Measurements from ENCODE around the gene TMX4.

Gene TMX4

DNA sequence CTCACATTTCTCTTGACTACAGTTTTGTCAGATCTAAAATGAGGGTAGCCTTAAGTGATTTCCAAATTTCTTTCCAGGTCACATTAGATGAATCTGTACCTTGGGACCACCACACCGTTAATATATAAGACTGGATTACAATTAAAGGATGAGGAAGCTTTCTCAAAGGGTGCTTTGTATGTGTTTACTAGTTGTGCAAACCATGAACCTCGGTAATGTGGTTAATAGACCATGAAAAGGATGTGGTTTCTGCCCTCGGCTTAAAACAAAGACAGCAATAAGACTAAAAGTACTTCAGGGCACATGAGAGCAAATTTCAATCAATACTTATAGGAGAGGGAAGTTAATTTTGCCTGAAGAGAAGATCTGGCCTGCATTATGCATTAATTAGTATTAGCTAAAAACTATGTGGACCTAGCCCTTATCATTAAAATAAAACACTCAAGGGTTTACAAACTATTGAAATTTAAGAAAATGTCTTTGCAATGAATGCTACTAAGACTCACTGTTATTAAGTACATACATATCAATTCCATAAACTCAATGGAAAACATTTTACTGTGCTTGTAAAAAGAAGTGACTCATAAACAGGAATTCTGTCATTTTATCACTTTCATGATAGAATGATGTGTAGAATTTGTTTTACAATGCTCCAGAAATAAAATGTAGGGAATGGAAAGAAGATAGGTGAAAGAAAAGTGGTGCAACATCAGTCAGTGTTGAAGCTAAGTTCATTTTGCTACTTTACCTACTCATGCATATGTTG lies 936 bp upstream of the TMX4 start:
- no peak for DNase-seq

DNA sequence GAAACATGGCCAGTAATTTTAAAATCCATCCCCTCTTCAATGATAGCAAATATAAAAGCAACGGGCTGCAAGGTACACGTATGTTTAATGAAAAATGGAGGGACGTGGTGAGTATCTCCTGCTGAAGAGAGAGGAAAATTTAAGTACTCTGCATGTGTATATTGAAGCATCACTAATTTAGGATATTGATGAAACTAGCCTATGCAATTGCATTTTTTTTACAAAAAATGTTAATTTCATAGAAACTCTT lies 362 bp upstream of the TMX4 start:
- DNase-seq = no peak

DNA sequence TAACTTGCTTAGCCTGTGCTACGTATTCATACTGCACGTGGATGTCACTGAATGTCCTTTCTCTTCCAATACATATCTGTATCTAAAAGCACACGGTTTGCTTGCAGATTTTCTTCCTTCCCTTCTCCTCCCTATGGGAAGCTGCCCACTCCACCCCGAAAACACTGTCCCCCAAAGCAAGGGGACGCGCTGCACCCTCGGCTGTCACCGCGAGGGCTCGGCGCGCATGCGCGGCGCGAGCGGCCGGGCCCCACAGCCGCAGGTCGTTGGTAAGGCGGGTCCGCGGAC lies 659 bp downstream of the TMX4 start:
- no peak for DNase-seq

DNA sequence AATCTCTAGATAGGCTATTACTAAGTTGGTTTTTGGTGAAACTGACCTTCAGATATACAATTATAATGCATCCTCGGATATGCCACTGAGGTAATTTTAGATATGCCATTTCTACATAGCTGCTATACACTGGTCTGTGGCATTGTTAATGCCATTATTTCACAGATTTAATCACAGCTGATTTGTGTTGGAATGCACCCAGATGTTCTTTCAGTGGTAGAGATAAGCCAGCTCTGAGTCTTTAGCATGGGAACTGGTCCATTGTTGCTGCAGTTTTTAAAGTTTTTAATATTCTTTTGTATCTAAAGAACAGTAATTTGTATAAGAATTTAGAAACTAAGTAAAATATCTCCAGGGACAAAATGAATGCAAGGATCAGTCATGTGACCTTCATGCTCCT lies 6.8 kb downstream of the TMX4 start:
- no peak for DNase-seq

DNA sequence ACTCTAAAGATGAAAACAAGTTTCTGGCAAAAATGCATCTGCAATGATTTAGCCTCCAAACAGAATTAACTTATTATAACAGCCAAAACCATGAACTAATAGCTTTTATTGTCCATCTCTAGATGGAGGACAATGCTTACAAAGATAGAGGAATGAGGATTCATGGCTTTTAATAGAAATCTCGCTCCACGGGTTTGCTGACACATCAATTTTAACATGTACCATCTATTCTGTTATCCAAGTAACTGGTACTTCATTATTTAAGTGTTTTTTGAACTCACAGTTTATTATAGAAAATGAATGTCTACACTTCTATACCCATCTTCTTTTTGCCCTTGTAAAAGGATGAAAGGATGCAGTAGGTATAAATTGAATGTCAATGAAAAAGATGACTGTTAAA lies 10.8 kb downstream of the TMX4 start:
- DNase-seq = no peak

DNA sequence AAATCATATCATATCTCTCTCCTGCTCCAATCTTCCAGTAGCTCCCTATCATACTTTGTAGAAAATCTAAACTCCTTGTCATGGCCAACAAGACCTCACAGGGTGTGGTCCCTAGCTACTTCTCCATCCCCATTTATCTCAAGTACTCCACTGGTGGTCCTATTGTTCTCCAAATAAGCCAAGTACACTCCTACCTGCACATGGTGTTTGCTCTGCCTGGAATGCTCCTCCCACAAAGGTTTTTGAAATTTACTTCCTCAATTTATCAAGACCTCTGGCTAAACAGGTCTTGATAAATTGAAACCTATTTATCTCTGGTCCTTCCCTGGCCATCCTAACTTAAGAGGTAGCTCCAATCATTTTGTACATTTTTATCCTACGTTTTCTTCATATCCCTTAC lies 12.1 kb downstream of the TMX4 start:
- DNase-seq = no peak

DNA sequence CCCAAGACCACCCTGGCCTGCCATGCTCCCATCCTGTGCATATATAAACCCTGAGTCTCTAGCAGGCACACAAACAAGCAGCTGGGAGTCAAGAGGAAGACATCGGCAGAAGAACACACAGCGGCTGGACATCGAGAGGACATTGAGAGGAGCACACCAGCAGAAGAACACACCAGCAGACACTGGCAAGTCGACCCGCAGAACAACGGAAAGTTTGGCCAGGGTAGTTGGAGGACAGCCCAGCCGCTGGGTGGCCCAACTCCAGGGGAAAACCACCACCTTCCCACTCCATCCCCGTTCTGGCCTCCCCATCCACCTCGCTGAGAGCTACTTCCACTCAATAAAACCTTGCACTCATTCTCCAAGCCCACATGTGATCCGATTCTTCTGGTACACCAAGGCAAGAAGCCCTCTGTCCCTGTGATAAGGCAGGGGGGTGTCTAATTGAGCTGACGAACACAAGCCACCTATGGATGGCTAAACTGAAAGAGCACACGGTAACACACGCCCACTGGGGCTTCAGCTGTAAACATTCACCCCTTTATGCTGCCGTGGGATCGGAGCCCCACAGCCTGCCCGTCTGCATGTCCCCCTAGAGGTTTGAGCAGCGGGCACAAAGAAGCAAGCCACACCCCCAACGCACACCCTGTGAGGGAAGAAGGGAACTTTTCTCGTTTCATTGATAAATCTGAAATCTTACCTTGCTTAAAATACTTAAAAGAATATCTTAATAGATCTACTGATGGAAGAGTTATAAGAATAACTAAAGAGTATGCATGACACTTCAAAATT lies 13.8 kb downstream of the TMX4 start:
- DNase-seq = no peak

DNA sequence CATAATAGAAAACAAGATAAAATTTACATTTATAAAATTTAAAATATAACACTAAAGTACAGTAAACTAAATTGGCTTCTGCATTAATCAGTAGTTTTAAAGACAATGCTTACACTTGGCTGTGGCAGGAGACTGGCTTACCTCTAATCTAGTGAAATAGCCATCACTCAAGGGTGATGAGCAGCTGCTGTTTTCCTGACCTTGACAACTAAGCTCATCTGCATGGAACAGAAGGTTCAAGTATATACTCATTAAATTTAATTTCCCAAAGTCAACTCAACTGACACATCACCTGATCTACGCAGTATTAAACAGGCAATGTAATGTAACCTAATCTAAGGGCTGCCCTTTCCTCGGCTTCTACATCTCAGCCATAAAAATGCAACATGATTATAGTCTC lies 14.5 kb downstream of the TMX4 start:
- DNase-seq = no peak

DNA sequence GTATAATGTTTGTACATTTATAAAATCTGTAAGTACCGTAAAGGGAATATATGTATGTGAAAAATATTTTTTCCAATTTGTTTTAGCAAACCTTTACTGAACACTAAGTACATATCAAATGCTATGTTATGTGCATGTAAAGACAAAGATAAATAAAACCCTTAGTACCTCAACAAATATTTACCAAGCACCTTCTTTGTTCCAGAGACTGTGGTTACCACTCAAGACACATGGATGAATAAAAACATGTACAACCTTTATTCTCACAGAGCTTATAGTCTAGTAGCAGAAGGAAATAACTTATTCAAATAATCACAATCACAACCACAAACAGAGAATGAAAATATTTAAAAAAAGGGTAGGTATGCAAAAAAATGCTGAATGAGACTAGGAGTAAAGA lies 17.5 kb downstream of the TMX4 start:
- DNase-seq = no peak

DNA sequence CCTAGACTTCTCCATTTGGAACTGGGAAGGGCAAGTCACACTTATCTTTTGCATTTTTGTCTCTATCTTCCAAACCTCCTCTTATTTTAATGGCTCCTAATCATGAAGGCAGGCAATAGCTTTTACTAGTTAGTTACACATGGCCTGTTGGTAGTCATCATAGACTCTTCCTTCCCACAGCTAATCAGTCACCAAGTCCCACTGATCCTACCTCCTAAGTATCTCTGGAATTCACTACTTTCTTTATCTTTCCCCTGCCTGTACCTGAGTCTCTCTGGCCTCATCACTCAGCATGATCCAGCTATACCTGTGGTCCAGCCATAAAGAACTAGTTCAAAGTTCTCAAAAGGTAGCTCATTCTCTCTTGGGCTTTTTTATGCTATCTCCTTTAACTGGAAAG lies 18.8 kb downstream of the TMX4 start:
- DNase-seq = no peak

DNA sequence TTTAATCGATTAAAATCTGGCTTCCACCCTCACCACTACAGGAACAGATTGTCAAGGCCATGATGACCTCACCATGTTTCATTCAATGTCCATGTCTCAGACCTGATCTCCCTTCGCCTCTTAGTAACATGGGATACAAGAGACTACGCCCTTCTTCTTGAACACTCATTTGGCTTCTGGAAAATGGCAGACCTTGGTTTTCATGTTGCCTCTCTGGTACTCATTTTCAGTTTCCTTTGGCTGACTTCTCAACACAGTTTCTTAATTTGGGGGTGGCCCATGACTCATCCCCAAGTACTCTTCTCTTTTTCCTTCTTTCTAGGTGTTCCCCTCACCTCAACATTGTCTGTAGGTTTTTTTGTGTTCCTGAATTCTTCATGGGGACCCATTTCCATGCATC lies 22.7 kb downstream of the TMX4 start:
- DNase-seq = no peak

DNA sequence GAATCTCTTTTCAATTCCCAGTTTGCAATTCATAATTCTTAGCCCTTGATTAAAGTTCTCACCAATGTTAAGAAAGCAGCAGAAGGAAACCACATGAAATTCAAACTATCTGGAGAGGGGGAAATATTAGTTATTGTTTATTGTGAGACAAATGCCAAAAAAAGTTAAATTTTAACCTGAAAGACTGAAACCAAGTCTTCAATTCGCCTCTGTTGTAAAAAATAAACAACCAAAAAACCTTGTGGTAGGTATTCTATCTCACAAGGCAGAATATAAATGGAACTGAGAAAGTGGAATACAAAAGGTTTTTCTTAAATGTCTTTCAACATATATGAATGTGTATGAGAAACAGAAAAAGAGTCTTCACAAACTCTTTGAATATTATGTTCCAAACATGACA lies 24.8 kb downstream of the TMX4 start:
- no peak for DNase-seq

DNA sequence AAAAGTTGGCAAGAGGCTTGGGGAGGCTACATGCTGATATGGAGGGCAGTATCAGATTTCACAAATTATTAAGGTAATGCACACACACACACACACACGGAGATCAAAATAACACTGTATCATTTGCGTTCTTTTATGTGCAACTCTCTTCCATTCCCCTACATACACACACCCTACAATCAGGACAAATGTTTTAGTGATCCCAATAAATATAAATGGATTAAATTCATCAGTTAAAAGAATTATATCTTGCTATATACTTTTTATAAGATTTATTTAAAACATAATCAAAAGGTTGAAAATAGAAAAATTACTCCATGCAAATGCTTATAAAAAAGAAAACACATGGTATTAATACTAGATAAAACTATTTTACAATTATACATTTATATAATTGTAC lies 25.9 kb downstream of the TMX4 start:
- no peak for DNase-seq

DNA sequence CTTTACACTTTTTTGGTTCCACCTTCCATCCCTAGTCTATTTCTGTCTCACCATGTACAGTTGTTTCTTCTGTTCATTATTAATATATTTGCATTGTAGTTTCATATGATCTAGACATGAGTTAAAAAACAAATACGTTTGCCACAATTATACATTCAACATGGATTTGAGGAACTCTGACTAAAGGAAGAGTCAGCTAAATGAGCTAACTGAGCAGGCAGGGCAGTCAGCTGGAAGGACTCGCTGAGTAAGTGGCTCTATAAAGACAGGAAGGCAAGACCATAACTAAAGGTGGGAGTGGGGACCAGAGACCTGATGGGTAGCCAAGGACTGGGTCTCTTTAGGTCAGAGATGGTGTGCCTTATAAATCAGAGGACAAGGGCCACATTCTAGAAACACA lies 26.3 kb downstream of the TMX4 start:
- DNase-seq = no peak

DNA sequence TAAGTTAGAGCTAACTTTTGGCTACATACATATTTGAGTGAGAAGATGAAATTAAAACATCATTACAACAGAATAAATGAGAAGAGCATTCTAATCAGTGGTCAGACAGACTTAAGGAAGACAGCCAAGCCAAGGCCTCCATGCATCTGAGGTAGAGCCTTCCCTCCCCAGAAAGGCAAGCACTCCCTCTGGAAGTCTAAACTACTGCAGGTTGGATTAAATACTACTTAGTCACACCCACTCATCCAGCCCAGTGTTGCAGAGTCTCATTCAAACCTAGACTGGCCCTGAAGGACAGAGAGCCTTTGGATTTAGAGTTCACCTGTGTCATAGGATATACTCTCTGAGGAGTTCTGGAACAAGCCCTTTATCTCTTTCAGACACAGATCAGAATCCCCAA lies 29.2 kb downstream of the TMX4 start:
- no peak for DNase-seq

DNA sequence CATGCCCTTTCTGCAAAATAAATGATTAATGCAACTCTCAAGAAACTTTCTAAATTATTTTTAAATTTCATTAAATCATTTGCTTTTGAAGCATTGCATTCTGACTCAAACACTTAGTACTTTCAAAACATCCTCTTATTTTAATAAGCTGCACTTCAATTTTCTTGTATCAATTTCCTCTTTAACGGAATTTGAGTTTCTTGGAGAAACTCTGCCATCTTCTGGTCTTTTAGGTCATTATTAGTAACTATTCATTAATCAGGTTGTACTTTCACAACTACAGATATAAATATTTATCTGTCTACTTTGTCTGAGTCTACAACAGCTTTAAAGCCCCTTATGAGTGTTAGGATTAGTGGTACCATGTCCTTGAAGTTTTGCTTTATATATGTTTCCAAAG lies 30.2 kb downstream of the TMX4 start:
- DNase-seq = no peak

DNA sequence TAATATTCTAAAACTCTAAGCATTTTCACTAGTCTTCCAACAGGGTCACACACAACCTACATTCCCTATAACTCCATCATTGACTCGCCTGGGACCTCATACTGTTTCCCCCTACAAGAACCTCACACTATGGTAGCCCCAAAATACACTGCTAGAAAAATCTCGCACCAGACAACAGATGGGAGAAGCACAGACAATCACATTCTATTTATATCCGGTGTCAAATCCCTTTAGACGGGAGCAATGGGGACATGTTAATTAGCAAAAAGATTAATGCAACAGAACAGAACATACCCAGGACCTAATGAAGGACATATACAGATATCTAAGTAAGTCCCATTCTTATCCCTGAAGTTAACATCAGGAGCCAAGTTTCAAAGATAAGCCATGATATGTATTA lies 33.6 kb downstream of the TMX4 start:
- no peak for DNase-seq

DNA sequence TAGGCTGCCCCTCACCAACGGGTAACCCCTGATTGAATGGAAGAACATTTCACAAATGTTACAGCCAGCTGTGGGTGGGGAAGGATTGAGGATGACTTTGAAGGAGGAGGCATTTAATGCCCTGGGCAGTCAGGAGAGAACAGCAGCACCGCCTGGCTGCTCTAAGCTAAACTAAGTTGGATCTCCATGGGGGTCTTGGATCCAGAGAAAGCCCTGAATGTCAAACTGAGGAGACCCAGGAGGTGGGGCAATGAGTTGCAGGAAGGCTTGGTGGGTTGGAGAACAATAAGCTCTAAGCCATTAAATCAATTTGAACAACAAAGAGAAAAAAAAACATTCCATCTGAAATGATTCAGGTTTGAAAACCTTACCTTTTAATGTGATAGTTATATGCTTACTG lies 35.4 kb downstream of the TMX4 start:
- DNase-seq = no peak

DNA sequence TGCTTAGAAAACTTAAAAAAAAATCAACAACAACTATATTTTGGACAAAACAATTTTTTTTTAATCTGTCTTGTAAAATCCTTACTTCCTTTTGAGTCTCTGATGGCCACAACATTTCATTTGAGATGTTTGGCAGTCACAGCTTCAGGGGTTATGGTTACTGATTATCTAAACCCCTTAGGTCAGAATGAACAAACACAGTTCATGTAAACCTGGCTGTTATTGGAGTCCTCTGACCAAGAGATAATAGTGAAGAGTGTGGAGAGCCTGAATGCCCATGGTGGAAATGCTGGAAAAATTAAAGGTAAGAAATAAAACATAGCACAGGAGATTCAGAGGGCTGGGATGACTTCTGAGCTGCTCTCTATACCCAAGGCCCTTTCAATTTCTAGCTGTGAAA lies 38.2 kb downstream of the TMX4 start:
- DNase-seq = no peak

DNA sequence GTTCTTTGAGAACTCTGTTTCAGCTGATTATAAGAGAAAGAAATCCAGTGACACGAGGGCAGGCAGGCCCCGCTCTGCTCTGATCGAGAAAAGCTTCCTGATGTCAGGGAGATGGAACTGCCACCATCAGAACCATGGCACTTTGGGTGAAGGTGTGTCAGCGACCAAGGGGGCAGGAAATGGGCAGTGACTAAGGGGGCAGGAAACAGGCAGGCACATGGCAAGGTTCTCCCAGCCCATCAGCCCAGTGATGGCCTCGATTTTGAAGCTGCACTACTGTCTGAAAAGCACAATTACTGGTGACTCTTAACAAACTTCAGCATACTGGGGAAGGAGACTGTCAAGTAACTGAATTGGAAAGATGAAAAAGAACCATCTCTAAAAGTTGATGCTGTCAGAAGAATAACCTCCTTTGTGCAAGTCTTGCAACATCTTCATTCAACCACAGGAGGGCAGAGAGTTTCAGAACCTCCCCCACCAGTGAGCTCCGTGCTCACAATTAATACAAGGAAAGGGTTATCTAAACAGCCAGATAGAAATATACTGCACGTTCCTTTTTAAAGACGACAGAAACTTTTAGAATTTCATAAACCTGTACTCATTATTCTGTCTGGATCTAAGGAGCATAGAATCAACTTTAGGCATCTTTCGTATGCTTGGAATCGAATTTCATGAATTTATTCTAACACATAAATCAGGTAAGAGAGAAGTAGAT lies 39.1 kb downstream of the TMX4 start:
- DNase-seq = no peak

DNA sequence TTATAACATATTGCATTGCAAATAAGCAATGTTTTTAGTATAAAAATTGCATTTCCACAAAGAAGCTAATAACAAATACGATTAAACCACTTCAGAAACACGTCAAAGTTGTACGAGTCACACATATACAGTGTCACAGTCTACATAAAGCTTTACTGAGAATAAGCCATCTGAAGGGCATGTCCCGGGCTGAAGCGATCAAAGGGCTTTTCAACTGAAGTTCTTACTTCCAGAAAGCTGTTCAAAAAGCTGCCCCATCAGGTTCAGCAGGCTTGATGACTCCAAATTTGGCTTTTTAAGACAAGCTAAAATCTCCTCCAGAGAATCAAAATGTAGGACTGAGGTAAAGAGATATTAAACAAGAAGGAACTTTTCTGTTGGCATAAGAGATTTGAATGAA lies 41.9 kb downstream of the TMX4 start:
- DNase-seq = no peak

DNA sequence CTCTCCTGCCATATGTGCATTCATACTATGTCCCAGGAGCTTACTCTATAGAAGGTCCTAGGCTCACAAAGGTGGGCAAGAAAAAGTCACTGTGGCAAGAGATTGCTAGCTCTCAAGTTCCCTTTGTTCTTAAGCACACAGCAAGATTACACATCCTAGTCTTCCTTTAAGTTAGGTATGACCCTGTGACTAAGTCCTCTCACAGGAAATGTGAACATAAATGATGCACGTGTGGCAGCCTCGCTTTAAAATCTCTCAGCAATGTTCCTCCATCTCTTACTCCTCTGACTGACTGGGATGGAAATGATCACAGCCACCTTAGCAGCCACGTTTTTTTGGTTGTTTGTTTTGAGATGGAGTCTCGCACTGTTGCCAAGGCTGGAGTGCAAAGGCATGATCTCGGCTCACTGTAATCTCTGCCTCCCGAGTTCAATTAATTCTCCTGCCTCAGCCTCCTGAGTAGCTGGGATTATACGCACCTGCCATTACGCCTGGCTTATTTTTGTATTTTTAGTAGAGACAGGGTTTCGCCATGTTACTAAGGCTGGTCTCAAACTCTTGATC lies 43.6 kb downstream of the TMX4 start:
- no peak for DNase-seq

DNA sequence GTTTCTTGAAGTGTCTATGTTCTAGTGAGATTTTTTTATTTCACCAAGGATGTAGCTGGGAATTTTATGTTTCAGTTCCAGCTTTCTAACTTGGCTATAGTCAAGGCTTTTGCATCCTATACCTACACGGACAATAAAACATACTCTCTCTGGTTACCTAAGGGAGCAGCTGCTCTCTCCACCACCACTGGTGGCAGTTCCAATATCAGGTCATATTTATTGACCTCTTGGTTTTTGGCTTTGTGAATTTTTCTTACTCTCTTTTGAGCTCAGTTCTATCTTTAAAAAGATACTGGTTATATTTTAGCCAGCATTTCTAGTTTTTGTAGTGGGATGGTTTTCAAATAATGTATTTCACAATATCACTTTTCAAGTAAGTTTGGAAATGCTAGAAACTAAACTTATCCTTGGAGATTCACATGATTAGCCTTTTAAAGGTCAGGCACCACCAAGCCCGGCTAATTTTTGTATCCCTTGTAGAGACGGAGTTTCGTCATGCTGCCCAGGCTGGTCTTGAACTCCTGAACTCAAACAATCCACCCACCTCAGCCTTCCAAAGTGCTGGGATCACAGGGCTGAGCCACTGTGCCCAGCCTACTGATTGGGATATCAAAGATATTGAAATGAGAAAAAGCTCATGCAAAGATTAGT lies 44.7 kb downstream of the TMX4 start:
- no peak for DNase-seq

Data from right kidney (tissue), 1 donor.